Measurements from ENCODE around the gene CRKL. TPM values are rescaled to one million over a fixed set of nuclear protein-coding genes. Genes with fewer than 3 reads are reported as not detected.
A peak's percentile ranks its signal among the peaks of the same experiment; 100 is the strongest.
"Not testable (repeated sequence)": the region's sequence is repeated elsewhere in the genome, so short reads cannot be mapped to it uniquely, and the experiment has no call there.

The CRKL gene
- total RNA-seq, 1 donor from 2014 or later: 91.0 TPM

GRCh38 chr22:20968281-20968977, 51.2 kb downstream of the CRKL start:
- Mint-ChIP-seq H3K27ac (no peak overlapping the region), H3K4me1 (peaks cover 40% of the 10 kb centered on the region), H3K4me3 (no peak overlapping the region), H3K9me3 (no peaks in the 10 kb centered on the region), H3K36me3 (no peaks in the 10 kb centered on the region), H3K27me3 (ENCODE audit: insufficient read depth, low read depth) (peaks cover 23% of the 10 kb centered on the region)
- no peaks in the 10 kb centered on the region for H3K79me2 ChIP-seq (ENCODE audit: low read depth)
- peaks cover 63% of the 10 kb centered on the region for H3K4me1 ChIP-seq
- no peak overlapping the region for H2AFZ ChIP-seq (replicated peaks)
- TF ChIP-seq EZH2 (IDR thresholded peaks at IDR 0.05) (no peak), EZH2phosphoT487 (IDR thresholded peaks at IDR 0.05) (no peak), CTCF (IDR thresholded peaks at IDR 0.05) (no peak)
- DNase-seq (ENCODE audit: low spot score): no peak
- no peak overlapping the region for H3K4me3 ChIP-seq
- no peaks in the 10 kb centered on the region for H3K9me3 ChIP-seq (ENCODE audit: low read depth)
- peak overlapping the region; percentile 69 for H3K4me2 ChIP-seq
- no peak overlapping the region for H3K27ac ChIP-seq
- H3F3A ChIP-seq (ENCODE audit: low read depth): peaks cover 70% of the 10 kb centered on the region
- peaks cover 8% of the 10 kb centered on the region for H4K20me1 ChIP-seq (ENCODE audit: low read depth)
- no peaks in the 10 kb centered on the region for H3K36me3 ChIP-seq
- H3K9ac ChIP-seq: no peak overlapping the region
- peaks cover 25% of the 10 kb centered on the region for H3K27me3 ChIP-seq

- no peak overlapping the region for H3K4me3 ChIP-seq
- H3K4me2 ChIP-seq: peak overlapping the region; percentile 75
- Mint-ChIP-seq H3K4me1 (peaks cover 34% of the 10 kb centered on the region), H3K9me3 (no peaks in the 10 kb centered on the region), H3K36me3 (no peaks in the 10 kb centered on the region), H3K27ac (peak overlapping the region; percentile 23), H3K27me3 (ENCODE audit: insufficient read depth, low read depth) (peaks cover 15% of the 10 kb centered on the region), H3K4me3 (peak overlapping the region; percentile 35)
- TF ChIP-seq EZH2 (IDR thresholded peaks at IDR 0.05) (no peak), CTCF (IDR thresholded peaks at IDR 0.05) (no peak), EZH2phosphoT487 (IDR thresholded peaks at IDR 0.05) (no peak)
- H3K9me3 ChIP-seq (ENCODE audit: low read depth): no peaks in the 10 kb centered on the region
- peak; percentile 81 for DNase-seq (ENCODE audit: low spot score)
- no peaks in the 10 kb centered on the region for H3K36me3 ChIP-seq
- H3K27ac ChIP-seq: peak overlapping the region; percentile 66
- no peak overlapping the region for H3K9ac ChIP-seq
- no peaks in the 10 kb centered on the region for H3K27me3 ChIP-seq
- peaks cover 8% of the 10 kb centered on the region for H4K20me1 ChIP-seq (ENCODE audit: low read depth)
- peaks cover 60% of the 10 kb centered on the region for H3F3A ChIP-seq (ENCODE audit: low read depth)
- no peaks in the 10 kb centered on the region for H3K79me2 ChIP-seq (ENCODE audit: low read depth)
- H3K4me1 ChIP-seq: peaks cover 56% of the 10 kb centered on the region
- no peak overlapping the region for H2AFZ ChIP-seq (replicated peaks)
Measured at GRCh38 chr22:20970939-20971657, 53.9 kb downstream of the CRKL start.

DNA sequence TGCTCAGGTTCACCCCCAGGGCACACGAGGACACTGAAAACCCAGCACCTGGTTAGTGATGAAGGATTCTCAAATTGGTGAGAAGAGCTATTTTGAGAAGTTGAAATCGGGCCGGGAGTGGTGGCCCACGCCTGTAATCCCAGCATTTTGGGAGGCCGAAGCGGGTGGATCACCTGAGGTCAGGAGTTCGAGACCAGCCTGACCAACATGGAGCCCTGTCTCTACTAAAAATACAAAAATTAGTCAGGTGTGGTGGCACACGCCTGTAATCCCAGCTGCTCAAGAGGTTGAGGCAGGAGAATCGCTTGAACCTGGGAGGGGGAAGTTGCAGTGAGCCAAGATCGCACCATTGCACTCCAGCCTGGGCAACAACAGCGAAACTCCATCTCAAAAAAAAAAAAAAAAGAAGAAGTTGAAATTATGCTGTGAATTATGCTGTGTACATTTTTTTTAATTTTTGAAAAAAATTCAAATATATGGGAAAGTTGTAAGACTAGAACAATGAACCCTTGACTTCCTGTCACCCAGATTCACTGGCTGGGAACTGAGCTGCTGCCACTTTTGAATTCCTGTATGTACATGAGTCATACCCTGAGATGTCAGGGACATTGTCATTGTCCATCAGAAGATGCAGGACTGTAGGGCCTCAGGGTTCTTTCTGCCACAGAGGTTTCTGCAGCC, 54.9 kb downstream of the CRKL start:
- H3K4me1 ChIP-seq: peaks cover 52% of the 10 kb centered on the region
- not testable (repeated sequence) for H3K27ac Mint-ChIP-seq; H3K79me2 ChIP-seq (ENCODE audit: low read depth); H4K20me1 ChIP-seq (ENCODE audit: low read depth); H3K36me3 Mint-ChIP-seq; H3K9ac ChIP-seq; DNase-seq (ENCODE audit: low spot score); H3K27me3 ChIP-seq; H2AFZ ChIP-seq (replicated peaks); H3K4me3 ChIP-seq; H3K9me3 ChIP-seq (ENCODE audit: low read depth); H3K36me3 ChIP-seq; H3K9me3 Mint-ChIP-seq
- peak overlapping the region; percentile 66 for H3K27ac ChIP-seq
- peak overlapping the region; percentile 75 for H3K4me2 ChIP-seq
- peaks cover 34% of the 10 kb centered on the region for H3K4me1 Mint-ChIP-seq
- H3F3A ChIP-seq (ENCODE audit: low read depth): peaks cover 55% of the 10 kb centered on the region
- peak overlapping the region; percentile 53 for H3K4me3 Mint-ChIP-seq
- H3K27me3 Mint-ChIP-seq (ENCODE audit: insufficient read depth, low read depth): peaks cover 18% of the 10 kb centered on the region

All from neural progenitor cell (in vitro differentiated cells).